ENCODE measurements around the gene FBN1. TPM values are rescaled to one million over a fixed set of nuclear protein-coding genes. Genes with fewer than 3 reads are reported as not detected.

Gene FBN1
- total RNA-seq, 1 donor from 2014 or later, result 102 TPM

DNA sequence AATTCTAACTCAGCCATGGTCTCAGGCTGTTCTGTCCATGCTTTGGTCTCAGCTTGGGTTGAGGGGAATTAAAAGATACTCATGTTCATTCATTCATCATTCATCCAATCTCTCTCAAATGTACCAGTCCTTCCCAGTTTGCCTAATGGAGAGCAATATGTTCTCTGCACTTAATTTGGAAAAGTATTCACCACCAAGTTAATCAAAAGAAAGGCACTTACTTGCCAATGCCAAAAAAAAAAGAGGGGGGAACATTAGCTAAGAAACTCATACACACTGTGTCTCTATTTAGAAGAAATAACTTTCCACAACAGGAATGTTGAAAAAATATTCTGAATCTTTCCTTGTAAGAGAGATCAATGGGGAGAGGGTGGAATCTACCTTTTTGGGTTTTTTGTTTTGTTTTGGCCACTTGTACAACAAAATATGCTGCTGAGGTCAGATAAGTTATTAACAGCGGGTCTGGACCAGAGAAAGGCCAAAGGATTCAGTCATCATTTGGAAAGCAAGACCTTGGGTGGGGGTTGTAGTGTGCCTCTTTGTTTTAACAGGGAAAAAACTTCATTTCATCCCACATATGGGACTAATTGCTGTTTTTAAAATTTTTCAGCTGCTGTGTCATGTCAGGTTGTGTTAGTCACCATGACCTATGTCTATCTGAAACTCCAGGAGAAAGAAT, 152.3 kb downstream of the FBN1 start:
- H3K36me3 ChIP-seq, result peaks cover 0 to 17% of the 10 kb centered on the region in 2 donors
- H3K4me1 ChIP-seq, result no peaks in the 10 kb centered on the region
- H3K27me3 ChIP-seq, result no peaks in the 10 kb centered on the region
- intact Hi-C loops (cut with DNase I), result no loop called here
- H3K27ac ChIP-seq, result peak overlapping the region; percentile 49
- TF ChIP-seq, protein P1, sequence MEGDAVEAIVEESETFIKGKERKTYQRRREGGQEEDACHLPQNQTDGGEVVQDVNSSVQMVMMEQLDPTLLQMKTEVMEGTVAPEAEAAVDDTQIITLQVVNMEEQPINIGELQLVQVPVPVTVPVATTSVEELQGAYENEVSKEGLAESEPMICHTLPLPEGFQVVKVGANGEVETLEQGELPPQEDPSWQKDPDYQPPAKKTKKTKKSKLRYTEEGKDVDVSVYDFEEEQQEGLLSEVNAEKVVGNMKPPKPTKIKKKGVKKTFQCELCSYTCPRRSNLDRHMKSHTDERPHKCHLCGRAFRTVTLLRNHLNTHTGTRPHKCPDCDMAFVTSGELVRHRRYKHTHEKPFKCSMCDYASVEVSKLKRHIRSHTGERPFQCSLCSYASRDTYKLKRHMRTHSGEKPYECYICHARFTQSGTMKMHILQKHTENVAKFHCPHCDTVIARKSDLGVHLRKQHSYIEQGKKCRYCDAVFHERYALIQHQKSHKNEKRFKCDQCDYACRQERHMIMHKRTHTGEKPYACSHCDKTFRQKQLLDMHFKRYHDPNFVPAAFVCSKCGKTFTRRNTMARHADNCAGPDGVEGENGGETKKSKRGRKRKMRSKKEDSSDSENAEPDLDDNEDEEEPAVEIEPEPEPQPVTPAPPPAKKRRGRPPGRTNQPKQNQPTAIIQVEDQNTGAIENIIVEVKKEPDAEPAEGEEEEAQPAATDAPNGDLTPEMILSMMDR (IDR thresholded peaks at IDR 0.05), result no peak
- TF ChIP-seq POLR2AphosphoS5 (IDR thresholded peaks at IDR 0.05; ENCODE audit: insufficient read depth in 1 of 2, low read depth in 1 of 2), result peak; percentile 28 to 36
- no peak overlapping the region for H3K4me3 ChIP-seq
- no peaks in the 10 kb centered on the region for H3K9me3 ChIP-seq
- no peak for DNase-seq (ENCODE audit: extremely low spot score in 2 of 2)

DNA sequence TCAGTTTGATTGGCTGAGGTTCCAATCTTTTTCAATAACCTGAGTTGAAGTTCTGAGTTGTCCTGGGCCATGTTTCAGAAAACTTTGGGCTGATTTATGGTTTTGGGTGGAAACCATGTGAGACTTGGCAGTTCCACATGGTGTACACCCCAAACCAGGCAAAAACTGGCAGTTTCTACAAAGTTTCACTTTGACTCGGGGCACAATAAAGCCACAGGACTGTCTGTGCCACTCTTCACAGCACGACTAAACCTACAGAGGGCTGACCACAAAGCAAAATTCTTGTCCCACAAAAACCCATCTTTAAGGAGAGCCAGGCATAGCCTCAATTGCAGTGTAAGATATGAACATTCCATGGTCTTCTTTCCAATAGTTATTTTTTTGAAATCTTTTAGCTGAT, 159.3 kb downstream of the FBN1 start:
- H3K27ac ChIP-seq, result no peak overlapping the region
- intact Hi-C loops (cut with DNase I), result no loop called here
- TF ChIP-seq POLR2A (IDR thresholded peaks at IDR 0.05) (no peak), POLR2AphosphoS5 (IDR thresholded peaks at IDR 0.05; ENCODE audit: insufficient read depth in 1 of 2, low read depth in 1 of 2) (no peak)
- TF ChIP-seq, protein P1 (IDR thresholded peaks at IDR 0.05), result no peak

DNA sequence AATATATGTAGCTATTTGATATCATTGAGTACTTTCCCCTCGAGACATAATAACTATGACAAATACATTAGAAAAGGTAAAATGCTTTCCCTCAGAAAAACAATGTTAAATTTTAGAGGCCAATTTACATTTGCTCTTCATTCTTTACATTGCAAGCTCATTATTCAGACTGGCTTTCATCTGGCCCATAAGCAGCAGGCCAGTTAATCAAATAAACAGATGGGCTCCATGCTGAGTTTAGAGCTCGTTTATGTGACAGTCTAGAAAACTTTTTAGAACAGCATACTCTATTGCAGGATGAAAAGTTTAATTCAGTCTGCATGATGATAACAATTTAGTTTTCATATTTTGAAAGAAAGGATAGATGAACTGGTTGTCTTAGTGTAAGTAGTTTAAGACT, 163.7 kb downstream of the FBN1 start:
- H3K9me3 ChIP-seq, result no peaks in the 10 kb centered on the region
- DNase-seq (ENCODE audit: extremely low spot score in 2 of 2), result no peak
- no peaks in the 10 kb centered on the region for H3K4me1 ChIP-seq
- intact Hi-C loops (cut with DNase I), result no loop called here
- no peak for TF ChIP-seq POLR2AphosphoS5 (IDR thresholded peaks at IDR 0.05; ENCODE audit: insufficient read depth in 1 of 2, low read depth in 1 of 2)
- TF ChIP-seq, protein P1 (IDR thresholded peaks at IDR 0.05), result no peak
- TF ChIP-seq POLR2A (IDR thresholded peaks at IDR 0.05), result no peak
- peaks cover 0 to 25% of the 10 kb centered on the region in 2 donors for H3K36me3 ChIP-seq
- H3K27me3 ChIP-seq, result no peaks in the 10 kb centered on the region
- H3K4me3 ChIP-seq, result no peak overlapping the region
- H3K27ac ChIP-seq, result no peak overlapping the region

More for the DNA sequence above, 159.3 kb downstream of the FBN1 start:
- Histone ChIP-seq H3K27me3 (no peaks in the 10 kb centered on the region), H3K36me3 (peaks cover 0 to 45% of the 10 kb centered on the region in 2 donors), H3K4me1 (no peaks in the 10 kb centered on the region), H3K9me3 (no peaks in the 10 kb centered on the region), H3K4me3 (no peak overlapping the region)
- DNase-seq (ENCODE audit: extremely low spot score in 2 of 2), result no peak

DNA sequence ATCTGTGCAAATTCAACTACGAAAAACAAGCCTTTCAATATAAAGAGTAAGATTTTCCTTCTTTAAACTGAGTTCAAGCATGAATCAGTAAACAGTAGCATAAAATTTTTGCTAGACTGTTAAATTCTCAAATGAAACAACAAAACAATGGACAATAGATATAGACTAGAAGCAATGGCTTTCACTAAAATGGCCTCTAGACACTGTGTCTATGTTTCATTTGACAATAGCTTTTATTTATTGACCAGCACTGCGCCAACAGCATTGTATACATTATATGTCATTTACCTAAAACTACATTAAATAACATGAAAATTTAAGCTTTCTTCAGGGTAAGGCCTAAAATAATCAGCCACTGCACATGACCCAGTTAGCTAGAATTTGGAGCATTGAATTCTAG, 165.8 kb downstream of the FBN1 start:
- H3K36me3 ChIP-seq, result peaks cover 0 to 18% of the 10 kb centered on the region in 2 donors
- intact Hi-C loops (cut with DNase I), result no loop called here
- H3K27me3 ChIP-seq, result no peaks in the 10 kb centered on the region
- DNase-seq (ENCODE audit: extremely low spot score in 2 of 2), result no peak
- no peak overlapping the region for H3K4me3 ChIP-seq
- no peaks in the 10 kb centered on the region for H3K9me3 ChIP-seq
- TF ChIP-seq POLR2AphosphoS5 (IDR thresholded peaks at IDR 0.05; ENCODE audit: insufficient read depth in 1 of 2, low read depth in 1 of 2), result no peak
- no peak for TF ChIP-seq POLR2A (IDR thresholded peaks at IDR 0.05)
- TF ChIP-seq, protein P1 (IDR thresholded peaks at IDR 0.05), result no peak
- no peaks in the 10 kb centered on the region for H3K4me1 ChIP-seq
- H3K27ac ChIP-seq, result no peak overlapping the region

DNA sequence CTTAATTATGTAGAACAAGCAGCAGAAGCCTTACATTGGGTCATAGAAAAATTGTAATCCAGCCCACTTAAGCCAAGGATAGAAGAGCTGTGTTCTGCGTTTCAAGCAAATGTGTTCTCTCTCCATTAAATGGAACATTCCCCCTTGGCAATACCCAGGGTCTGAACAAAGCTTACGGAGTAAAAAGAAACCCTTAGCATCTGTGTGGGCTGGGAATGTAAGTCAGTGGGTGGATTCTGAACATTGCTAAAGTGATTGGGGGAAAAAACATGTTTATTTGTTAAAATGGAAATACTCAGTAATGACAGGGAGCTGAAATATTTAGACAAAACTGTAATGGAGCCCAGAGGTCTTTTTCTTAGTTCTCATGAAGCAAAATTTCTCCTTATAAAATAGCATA, 166.9 kb downstream of the FBN1 start:
- intact Hi-C loops (cut with DNase I), result no loop called here
- H3K4me3 ChIP-seq, result no peak overlapping the region
- peaks cover 0 to 15% of the 10 kb centered on the region in 2 donors for H3K36me3 ChIP-seq
- no peak for TF ChIP-seq POLR2A (IDR thresholded peaks at IDR 0.05)
- TF ChIP-seq POLR2AphosphoS5 (IDR thresholded peaks at IDR 0.05; ENCODE audit: insufficient read depth in 1 of 2, low read depth in 1 of 2), result no peak
- TF ChIP-seq, protein P1 (IDR thresholded peaks at IDR 0.05), result no peak
- no peaks in the 10 kb centered on the region for H3K27me3 ChIP-seq
- H3K9me3 ChIP-seq, result no peaks in the 10 kb centered on the region
- DNase-seq (ENCODE audit: extremely low spot score in 2 of 2), result no peak
- no peak overlapping the region for H3K27ac ChIP-seq
- H3K4me1 ChIP-seq, result no peaks in the 10 kb centered on the region

Measured in vagina (tissue), 2 donors.